HEK293T (cell line): ENCODE data around the gene HJURP.

Source experiments
- BHLHE40 ChIP-seq: fragments of 450-650 bp; IDR thresholded peaks from 2 replicates; pipeline ENCODE4 v1.6.1; 2016; ENCODE audit warnings: mild to moderate bottlenecking, moderate library complexity, borderline replicate concordance
- FOXA1 ChIP-seq: fragments of 450-650 bp; IDR thresholded peaks from 2 replicates; pipeline ENCODE4 v1.6.1; 2016; ENCODE audit warnings: mild to moderate bottlenecking
- FOXM1 ChIP-seq: fragments of 450-650 bp; IDR thresholded peaks from 2 replicates; pipeline ENCODE4 v1.6.1; 2017; ENCODE audit warnings: mild to moderate bottlenecking, borderline replicate concordance
- HDGF ChIP-seq: fragments of 450-650 bp; IDR thresholded peaks from 2 replicates; pipeline ENCODE4 v1.6.1; 2017; ENCODE audit warnings: antibody characterized with exemption, borderline replicate concordance
- NFRKB ChIP-seq: fragments of 450-650 bp; IDR thresholded peaks from 2 replicates; pipeline ENCODE4 v1.6.1; 2016; ENCODE audit warnings: mild to moderate bottlenecking, moderate library complexity
- SUZ12 ChIP-seq: fragments of 450-650 bp; IDR thresholded peaks from 2 replicates; pipeline ENCODE4 v1.6.1; 2016; ENCODE audit warnings: mild to moderate bottlenecking
- TARDBP ChIP-seq: fragments of 450-650 bp; IDR thresholded peaks from 2 replicates; pipeline ENCODE4 v1.6.1; 2016
- ZNF384 ChIP-seq: fragments of 450-650 bp; IDR thresholded peaks from 2 replicates; pipeline ENCODE4 v1.6.1; 2016

DNA sequence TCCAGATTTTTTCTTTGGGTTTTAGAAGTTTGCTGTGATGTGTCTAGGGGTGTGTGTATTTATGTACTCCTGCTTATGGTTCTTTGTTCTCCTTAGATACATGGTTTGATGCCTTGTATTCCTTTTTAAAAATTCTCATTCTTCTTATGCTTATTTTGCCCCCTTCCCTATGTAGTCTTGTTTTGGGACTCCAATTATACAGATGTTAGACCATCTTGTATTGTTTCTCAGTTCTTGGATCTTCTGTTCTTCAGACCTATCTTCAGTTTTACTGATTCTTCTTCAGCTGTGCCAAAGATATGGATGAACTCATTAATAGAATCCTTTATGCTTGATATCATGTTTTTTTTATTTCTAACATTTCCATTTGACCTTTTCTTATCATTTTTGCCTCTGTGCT, 28.0 kb upstream of the HJURP start:
- TF ChIP-seq BHLHE40 (no peak), FOXM1 (no peak), ZNF384 (no peak), FOXA1 (no peak), TARDBP (no peak), HDGF (no peak), SUZ12 (no peak), NFRKB (no peak)
